ENCODE measurements around the gene FYN. TPM values are rescaled to one million over a fixed set of nuclear protein-coding genes. Genes with fewer than 3 reads are reported as not detected.

Gene FYN
- total and polyA plus RNA-seq, 2 of the 8 experiments (the other 6 are each of a cell fraction or from before 2014, with no cell fraction given), result 46.8 to 97.2 TPM

DNA sequence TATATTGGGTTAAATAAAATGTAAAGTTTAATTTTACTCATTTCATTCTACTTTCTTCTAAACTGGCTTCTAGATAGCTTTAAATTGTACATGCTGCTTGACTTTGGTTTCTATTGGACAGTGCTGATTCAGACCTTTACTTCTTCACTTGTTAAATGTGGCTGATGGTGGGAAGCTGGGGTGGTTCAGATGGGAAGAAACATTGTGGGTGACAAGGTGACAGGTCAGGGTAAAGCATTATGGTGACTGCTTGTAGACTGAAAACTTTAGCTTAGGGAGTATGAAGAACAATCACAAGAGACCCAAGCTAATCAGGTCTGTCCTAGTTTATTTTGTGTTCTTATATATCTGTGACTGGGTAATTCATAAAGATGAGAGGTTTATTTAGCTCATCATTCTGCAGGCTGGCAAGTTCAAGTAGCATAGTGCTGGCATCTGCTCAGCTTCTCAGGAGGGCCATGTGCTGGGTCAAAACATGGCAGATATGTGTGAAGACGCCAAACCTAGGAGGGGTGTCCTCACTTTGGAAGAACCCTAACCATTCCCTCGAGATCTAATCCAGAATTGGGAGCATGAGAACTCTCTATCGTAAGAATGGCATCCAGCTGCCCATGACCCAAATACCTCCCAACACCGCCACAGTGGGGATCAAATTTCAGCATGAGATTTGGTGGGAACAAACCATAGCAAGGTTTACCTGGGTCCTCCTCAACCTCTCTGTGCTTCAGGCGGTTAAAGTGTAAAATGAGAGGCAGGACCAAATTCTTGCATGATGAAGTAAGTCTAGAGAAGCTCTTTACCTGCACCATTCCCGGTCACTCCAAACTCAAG, 102.8 kb downstream of the FYN start:
- TF ChIP-seq KDM5A (IDR thresholded peaks at IDR 0.05; ENCODE audit: low read length) (no peak), ZNF274 (IDR thresholded peaks at IDR 0.05; ENCODE audit: borderline replicate concordance, extremely low read depth, low read length) (no peak), SIRT6 (IDR thresholded peaks at IDR 0.05; ENCODE audit: low read length) (no peak), SIX5 (IDR thresholded peaks at IDR 0.05; ENCODE audit: low read depth, low read length) (no peak), CREB1 (IDR thresholded peaks at IDR 0.05) (no peak), FOSL1 (IDR thresholded peaks at IDR 0.05; ENCODE audit: insufficient read depth, low read depth, low read length) (no peak), RNF2 (IDR thresholded peaks at IDR 0.05; ENCODE audit: borderline replicate concordance, low read depth, low read length, missing control alignments, poor library complexity, severe bottlenecking) (no peak), YY1 (IDR thresholded peaks at IDR 0.05; ENCODE audit: low read depth, low read length) (no peak), CEBPB (IDR thresholded peaks at IDR 0.05; ENCODE audit: low read depth, low read length) (no peak), TCF12 (IDR thresholded peaks at IDR 0.05; ENCODE audit: low read depth, low read length) (no peak), EGR1 (IDR thresholded peaks at IDR 0.05; ENCODE audit: borderline replicate concordance, low read depth, low read length) (no peak), TAF1 (IDR thresholded peaks at IDR 0.05; ENCODE audit: low read depth, low read length) (no peak), CBX8 (IDR thresholded peaks at IDR 0.05; ENCODE audit: borderline replicate concordance, low read depth, low read length) (no peak)
- H4K8ac ChIP-seq (ENCODE audit: extremely low read depth, insufficient read depth, low read length), result no peak overlapping the region
- peaks cover 0 to 12% (median 6%) of the 10 kb centered on the region in 4 experiments; a peak in 4 of 7 replicates for H3K4me1 ChIP-seq (replicated peaks in 1 of 4; ENCODE audit: control insufficient read depth in 3 of 4, insufficient read depth in 4 of 4, low read length in 3 of 4)
- no peaks in the 10 kb centered on the region for H3K23me2 ChIP-seq (ENCODE audit: low read depth, low read length)
- H3K23ac ChIP-seq (ENCODE audit: insufficient read length), result no peak overlapping the region
- H3K79me2 ChIP-seq (ENCODE audit: control insufficient read depth in 1 of 2, insufficient read depth in 2 of 2, low read length in 2 of 2), result peaks cover 0 to 8% of the 10 kb centered on the region in 2 experiments; a peak in 2 of 4 replicates
- no peak overlapping the region for H2AK5ac ChIP-seq (ENCODE audit: low read depth, low read length)
- H3K27ac ChIP-seq (ENCODE audit: low read depth, low read length), result no peak overlapping the region
- FAIRE-seq (no peak), DNase-seq (ENCODE audit: low read depth in 1 of 2, low spot score in 2 of 2) (no peak)
- H3K4ac ChIP-seq (replicated peaks; ENCODE audit: insufficient read length, low read depth, low read length), result no peak overlapping the region
- no peak overlapping the region for H3K56ac ChIP-seq (replicated peaks; ENCODE audit: insufficient read length, low read depth, low read length)
- no peak overlapping the region; the same call in 1 of the 2 replicates for H2BK12ac ChIP-seq (ENCODE audit: low read depth, low read length)
- no peaks in the 10 kb centered on the region for H3K9me3 ChIP-seq (ENCODE audit: insufficient read depth in 2 of 2, low read depth in 1 of 2, low read length in 1 of 2)
- ChIA-PET CTCF (ENCODE audit: partially characterized antibody) (interaction anchor here (0.9 to 2.0 kb wide), 7 partner anchors 9 to 145 kb away, joined by 3 to 7 read pairs (median 4); no protein-coding TSS in a partner anchor), POLR2A (ENCODE audit: partially characterized antibody) (interaction anchor here (0.6 to 1.1 kb wide), 5 partner anchors 13 to 53 kb away, joined by 3 to 4 read pairs (median 3); no protein-coding TSS in a partner anchor)
- H2AFZ ChIP-seq (ENCODE audit: low read length), result no peak overlapping the region
- H2BK20ac ChIP-seq (ENCODE audit: low read length), result no peak overlapping the region
- H3K27me3 ChIP-seq (replicated peaks in 1 of 4; ENCODE audit: control insufficient read depth in 3 of 4, extremely low read depth in 1 of 4, insufficient read depth in 3 of 4, low read length in 3 of 4), result no peaks in the 10 kb centered on the region
- H3K79me1 ChIP-seq (ENCODE audit: low read depth, low read length), result peaks cover 2% of the 10 kb centered on the region; the same call in 1 of the 2 replicates
- no peak overlapping the region for H4K5ac ChIP-seq (ENCODE audit: insufficient read length, low read depth, low read length)
- no peak overlapping the region for H4K91ac ChIP-seq (replicated peaks; ENCODE audit: insufficient read length, low read length)
- no peak overlapping the region for H3K4me2 ChIP-seq (ENCODE audit: insufficient read depth in 1 of 2, low read depth in 2 of 2, low read length in 2 of 2)
- H3K36me3 ChIP-seq (ENCODE audit: control insufficient read depth in 2 of 4, insufficient read depth in 4 of 4, low read length in 3 of 4), result no peaks in the 10 kb centered on the region
- H3K18ac ChIP-seq (ENCODE audit: extremely low read depth, low read length), result no peak overlapping the region
- peaks cover 0 to 2% of the 10 kb centered on the region in 2 experiments for H4K20me1 ChIP-seq (replicated peaks in 1 of 2; ENCODE audit: control insufficient read depth in 1 of 2, insufficient read depth in 2 of 2, low read length in 2 of 2)
- 75% methylated on average over 6 of the region's 6 CpGs; no CpG with 5 or more reads in 1 of the 2 experiments for WGBS, 2 experiments (ENCODE audit: extremely low coverage in 1 of 2, insufficient coverage in 1 of 2, insufficient read length in 1 of 2, insufficient replicate concordance in 2 of 2, low coverage in 1 of 2, low lambda C conversion rate in 2 of 2, missing lambda C conversion rate in 1 of 2)
- no peak overlapping the region for H3K14ac ChIP-seq (ENCODE audit: insufficient read length)
- H3K4me3 ChIP-seq (ENCODE audit: extremely low read depth in 1 of 4, insufficient read depth in 2 of 4, low read depth in 3 of 4, low read length in 4 of 4), result no peak overlapping the region
- no peak overlapping the region for H3K9ac ChIP-seq (replicated peaks in 1 of 4; ENCODE audit: extremely low read depth in 1 of 4, low read depth in 3 of 4, low read length in 3 of 4)
- H2BK5ac ChIP-seq (ENCODE audit: low read depth, low read length), result no peak overlapping the region
- no peak overlapping the region for H2BK120ac ChIP-seq (replicated peaks; ENCODE audit: low read depth, low read length)
- H2BK15ac ChIP-seq (ENCODE audit: low read length), result no peak overlapping the region
